Parathyroid adenoma (tissue), 2 donors: Measurements from ENCODE around the gene DNAAF2.

Experiments
- H2AFZ ChIP-seq: fragments of 300-600 bp; sonication (generic); one replicate; pipeline ENCODE4 v1.7.0; 2017; ENCODE audit warnings: antibody characterized with exemption, mild to moderate bottlenecking
- H3K27ac ChIP-seq: fragments of 300-600 bp; sonication (generic); one replicate; pipeline ENCODE4 v1.7.0; 2017
- H3K27me3 ChIP-seq: fragments of 300-600 bp; sonication (generic); one replicate; pipeline ENCODE4 v1.7.0; 2017; ENCODE audit warnings: low read length; ENCODE audit not compliant: control insufficient read depth, insufficient read depth
- H3K36me3 ChIP-seq: fragments of 300-600 bp; sonication (generic); one replicate; pipeline ENCODE4 v1.7.0; 2017; ENCODE audit warnings: low read length; ENCODE audit not compliant: control insufficient read depth, insufficient read depth
- H3K4me1 ChIP-seq: fragments of 300-600 bp; sonication (generic); one replicate; pipeline ENCODE4 v1.7.0; 2017; ENCODE audit warnings: control low read depth
- H3K4me2 ChIP-seq: fragments of 300-600 bp; sonication (generic); one replicate; pipeline ENCODE4 v1.7.0; 2017; ENCODE audit warnings: low read length
- H3K4me3 ChIP-seq: fragments of 300-600 bp; sonication (generic); one replicate; pipeline ENCODE4 v1.7.0; 2017; ENCODE audit warnings: low read depth, low read length
- H3K79me2 ChIP-seq: fragments of 300-600 bp; sonication (generic); one replicate; pipeline ENCODE4 v1.7.0; 2017; ENCODE audit warnings: control low read depth
- H3K9ac ChIP-seq: fragments of 300-600 bp; sonication (generic); one replicate; pipeline ENCODE4 v1.7.0; 2017; ENCODE audit warnings: mild to moderate bottlenecking
- H3K9me3 ChIP-seq: fragments of 300-600 bp; sonication (generic); one replicate; pipeline ENCODE4 v1.7.0; 2017; ENCODE audit warnings: low read length; ENCODE audit not compliant: control insufficient read depth
- CTCF ChIP-seq: fragments of 300-600 bp; sonication (generic); IDR thresholded peaks from one replicate; pipeline ENCODE4 v1.7.0; 2017; ENCODE audit warnings: antibody characterized with exemption, mild to moderate bottlenecking
- donor health status: primary hyperparathyroidism.

DNAAF2 gene

DNA sequence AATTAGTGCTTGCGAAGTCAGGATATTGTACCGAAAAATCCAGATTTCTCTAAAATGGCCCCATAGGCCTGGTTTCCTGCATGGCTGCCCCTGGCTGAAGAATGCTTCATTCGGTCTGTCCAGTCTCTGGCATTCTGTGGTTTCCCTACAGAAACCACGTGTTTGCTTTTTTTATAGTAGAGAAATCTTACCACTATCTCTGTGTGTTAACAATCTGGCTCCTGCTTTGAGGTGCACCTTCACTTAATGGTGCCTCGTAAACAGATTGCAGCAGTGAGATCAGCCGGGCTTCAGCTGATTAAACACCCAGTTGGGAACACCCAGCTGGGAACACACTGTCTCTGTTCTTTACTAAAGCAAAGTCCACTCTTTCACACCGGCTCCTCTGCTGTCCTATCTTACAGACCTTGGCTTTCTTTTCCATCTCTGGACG, 6.7 kb upstream of the DNAAF2 start:
- Histone ChIP-seq H3K4me2 (no peak overlapping the region), H3K9ac (no peak overlapping the region), H3K9me3 (no peaks in the 10 kb centered on the region), H3K79me2 (peaks cover 14% of the 10 kb centered on the region), H3K4me1 (peaks cover 3% of the 10 kb centered on the region), H3K27me3 (no peaks in the 10 kb centered on the region), H3K27ac (no peak overlapping the region), H2AFZ (no peak overlapping the region), H3K4me3 (no peak overlapping the region), H3K36me3 (no peaks in the 10 kb centered on the region)
- TF ChIP-seq CTCF = no peak

DNA sequence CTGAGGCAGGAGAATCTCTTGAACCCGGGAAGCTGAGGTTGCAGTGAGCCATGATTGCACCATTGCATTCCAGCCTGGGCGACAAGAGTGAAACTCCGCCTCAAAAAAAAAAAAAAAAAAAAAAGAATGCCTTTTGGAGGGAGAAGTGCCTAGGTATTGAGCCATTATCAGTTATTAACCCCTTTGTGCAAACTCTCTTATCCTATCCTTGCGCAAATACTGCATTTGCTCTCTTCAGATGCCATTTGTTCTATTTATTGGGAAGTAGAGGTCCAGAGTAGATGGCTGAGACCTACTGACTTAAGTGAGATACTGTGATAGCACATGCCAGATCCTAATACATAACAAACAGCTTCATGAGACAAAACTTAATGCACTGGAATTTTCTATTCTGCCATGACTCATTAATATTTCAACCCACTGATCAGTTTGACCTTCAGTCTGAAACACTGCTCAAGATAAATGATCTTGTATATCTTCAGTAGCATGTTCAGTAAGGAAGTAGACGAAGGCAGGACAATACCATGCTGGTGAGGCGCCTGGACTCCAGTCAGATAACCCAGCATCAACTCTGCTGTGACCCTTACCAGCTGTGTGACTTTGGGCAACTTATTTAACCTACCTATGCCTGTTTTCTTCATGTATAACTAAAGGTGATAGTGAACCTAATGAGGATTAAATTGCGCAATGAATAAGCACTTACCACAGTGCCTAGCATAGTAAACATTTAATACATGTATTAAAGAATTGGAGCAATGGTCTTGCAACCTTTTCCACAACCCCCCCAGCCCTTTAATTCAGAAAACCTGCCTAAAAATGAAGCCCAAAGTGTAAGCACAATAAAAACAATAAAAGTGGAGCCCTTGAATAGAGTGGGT, 5.7 kb upstream of the DNAAF2 start:
- H2AFZ ChIP-seq = no peak overlapping the region
- H3K9me3 ChIP-seq = no peaks in the 10 kb centered on the region
- no peaks in the 10 kb centered on the region for H3K27me3 ChIP-seq
- H3K4me2 ChIP-seq = no peak overlapping the region
- H3K4me1 ChIP-seq = peaks cover 3% of the 10 kb centered on the region
- H3K4me3 ChIP-seq = no peak overlapping the region
- H3K27ac ChIP-seq = no peak overlapping the region
- H3K9ac ChIP-seq = no peak overlapping the region
- H3K79me2 ChIP-seq = peaks cover 14% of the 10 kb centered on the region
- TF ChIP-seq CTCF = no peak
- no peaks in the 10 kb centered on the region for H3K36me3 ChIP-seq

DNA sequence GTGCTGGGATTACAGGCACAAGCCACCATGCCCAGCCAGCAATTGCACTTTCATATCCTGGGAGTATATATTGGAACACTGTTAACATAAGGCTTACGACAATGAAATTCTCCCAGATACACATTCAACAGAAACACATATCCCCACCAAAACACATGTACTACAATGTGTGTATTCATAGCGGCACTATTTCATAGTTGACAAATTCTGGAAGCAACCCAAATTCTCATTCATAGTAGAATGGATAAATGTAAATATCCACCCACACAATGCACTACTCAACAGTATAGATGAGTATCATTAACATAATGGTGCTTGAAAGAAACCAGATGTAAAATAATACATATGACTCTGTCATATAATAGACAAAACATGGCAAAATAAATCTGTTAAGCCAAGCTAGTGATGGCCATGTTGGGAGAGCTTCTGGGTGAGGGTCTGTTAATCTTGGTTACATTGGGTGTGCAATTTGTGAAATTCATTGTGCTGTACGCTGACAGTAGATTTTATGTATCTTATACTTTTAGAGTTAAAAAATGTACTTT, 2.6 kb upstream of the DNAAF2 start:
- no peaks in the 10 kb centered on the region for H3K9me3 ChIP-seq
- H3K4me1 ChIP-seq = peaks cover 3% of the 10 kb centered on the region
- H3K27me3 ChIP-seq = no peaks in the 10 kb centered on the region
- no peak overlapping the region for H3K27ac ChIP-seq
- no peak overlapping the region for H3K4me3 ChIP-seq
- peaks cover 14% of the 10 kb centered on the region for H3K79me2 ChIP-seq
- no peak overlapping the region for H3K9ac ChIP-seq
- TF ChIP-seq CTCF = no peak
- no peak overlapping the region for H2AFZ ChIP-seq
- no peaks in the 10 kb centered on the region for H3K36me3 ChIP-seq
- no peak overlapping the region for H3K4me2 ChIP-seq

GRCh38 chr14:49636866-49637265, 1.8 kb upstream of the DNAAF2 start:
- Histone ChIP-seq H3K4me3 (no peak overlapping the region), H3K27me3 (no peaks in the 10 kb centered on the region), H3K4me1 (no peaks in the 10 kb centered on the region), H3K9ac (no peak overlapping the region), H2AFZ (no peak overlapping the region), H3K4me2 (no peak overlapping the region), H3K27ac (no peak overlapping the region), H3K9me3 (no peaks in the 10 kb centered on the region), H3K79me2 (peaks cover 14% of the 10 kb centered on the region), H3K36me3 (no peaks in the 10 kb centered on the region)
- no peak for TF ChIP-seq CTCF
